Measurements from ENCODE around the gene PCDHGA11.
A peak's percentile ranks its signal among the peaks of the same experiment; 100 is the strongest.
"Not testable (repeated sequence)": the region's sequence is repeated elsewhere in the genome, so short reads cannot be mapped to it uniquely, and the experiment has no call there.

The PCDHGA11 gene

GRCh38 chr5:141399555-141400258 lies 21.1 kb upstream of the PCDHGA11 start:
- no peak for FAIRE-seq

DNA sequence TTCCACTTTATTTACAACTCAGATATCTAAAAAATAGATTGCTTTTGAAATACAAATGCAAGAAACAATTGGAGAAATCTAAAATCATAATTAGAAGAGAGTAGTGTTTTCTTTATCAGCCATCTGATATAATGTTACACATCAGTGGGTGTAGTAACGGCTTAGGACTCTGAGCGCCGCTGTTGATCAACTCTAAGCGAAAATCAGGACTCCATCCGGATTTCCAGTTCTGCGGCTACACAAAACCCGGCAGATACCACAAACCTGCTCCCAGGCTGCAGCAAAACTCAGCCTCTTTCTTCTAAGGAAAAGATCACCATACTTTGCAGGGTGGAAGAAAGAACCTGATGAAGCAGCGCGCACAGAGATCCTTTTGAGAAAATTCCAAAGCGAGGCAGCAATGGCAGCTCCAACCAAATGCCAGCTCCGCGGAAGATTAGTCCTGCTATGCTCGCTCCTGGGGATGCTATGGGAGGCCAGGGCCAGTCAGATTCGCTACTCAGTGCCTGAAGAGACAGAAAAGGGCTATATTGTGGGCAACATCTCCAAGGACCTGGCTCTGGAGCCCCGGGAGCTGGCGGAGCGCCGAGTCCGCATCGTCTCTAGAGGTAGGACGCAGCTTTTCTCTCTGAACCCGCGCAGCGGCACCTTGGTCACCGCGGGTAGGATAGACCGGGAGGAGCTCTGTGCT lies 18.2 kb upstream of the PCDHGA11 start, which contains the start of gene PCDHGA9:
Gene PCDHGA9 (plus strand): TSS at position 226 of the 691 bp plus-strand sequence. CDS start 175 bp downstream, at position 401.
- FAIRE-seq: no peak

GRCh38 chr5:141403387-141403786 lies 17.5 kb upstream of the PCDHGA11 start:
- no peak for FAIRE-seq

DNA sequence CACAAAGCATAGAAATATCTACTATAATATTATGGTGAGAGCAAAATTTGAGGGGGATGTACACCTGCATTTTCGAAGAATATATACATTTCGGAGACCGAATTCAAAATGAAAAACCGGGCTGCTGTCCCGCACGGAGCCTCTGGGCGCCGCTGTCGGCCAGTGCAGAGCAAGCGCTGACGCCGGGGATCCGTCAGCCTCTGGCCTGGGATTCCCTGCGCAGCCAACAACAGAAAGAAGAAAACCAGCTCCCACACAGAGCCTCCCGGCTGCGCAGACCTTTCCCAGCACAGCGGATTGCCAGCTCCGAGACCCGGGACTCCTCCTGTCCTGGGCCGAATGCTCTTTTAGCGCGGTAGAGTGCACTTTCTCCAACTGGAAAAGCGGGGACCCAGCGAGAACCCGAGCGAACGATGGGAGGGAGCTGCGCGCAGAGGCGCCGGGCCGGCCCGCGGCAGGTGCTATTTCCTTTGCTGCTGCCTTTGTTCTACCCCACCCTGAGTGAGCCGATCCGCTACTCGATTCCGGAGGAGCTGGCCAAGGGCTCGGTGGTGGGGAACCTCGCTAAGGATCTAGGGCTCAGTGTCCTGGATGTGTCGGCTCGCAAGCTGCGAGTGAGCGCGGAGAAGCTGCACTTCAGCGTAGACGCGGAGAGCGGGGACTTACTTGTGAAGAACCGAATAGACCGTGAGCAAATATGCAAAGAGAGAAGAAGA lies 12.9 kb upstream of the PCDHGA11 start, which contains the start of gene PCDHGB6:
Gene PCDHGB6 (plus strand): TSS at position 232 of the 716 bp plus-strand sequence. CDS start 182 bp downstream, at position 414.
- FAIRE-seq: not testable (repeated sequence)

- FAIRE-seq: no peak
Observed at GRCh38 chr5:141409598-141410306, 11.1 kb upstream of the PCDHGA11 start.

DNA sequence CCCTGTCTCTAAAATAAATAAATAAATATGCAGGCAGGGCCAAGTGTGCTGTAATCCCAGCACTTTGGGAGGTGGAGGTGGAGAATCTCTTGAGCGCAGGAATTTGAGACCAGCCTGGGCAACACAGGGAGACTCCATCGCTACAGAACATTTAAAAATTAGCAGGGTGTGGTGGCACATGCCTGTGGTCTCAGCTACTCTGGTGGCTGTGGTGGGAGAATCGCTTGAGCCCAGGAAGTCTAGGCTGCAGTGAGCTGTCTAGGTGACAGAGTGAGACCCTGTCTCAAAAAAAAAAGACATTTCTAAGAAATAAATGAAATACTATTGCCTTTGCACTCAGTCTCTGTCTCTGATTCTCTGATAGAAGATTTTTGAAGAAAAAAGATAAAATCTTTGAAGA lies 9.3 kb upstream of the PCDHGA11 start:
- no peak for FAIRE-seq

DNA sequence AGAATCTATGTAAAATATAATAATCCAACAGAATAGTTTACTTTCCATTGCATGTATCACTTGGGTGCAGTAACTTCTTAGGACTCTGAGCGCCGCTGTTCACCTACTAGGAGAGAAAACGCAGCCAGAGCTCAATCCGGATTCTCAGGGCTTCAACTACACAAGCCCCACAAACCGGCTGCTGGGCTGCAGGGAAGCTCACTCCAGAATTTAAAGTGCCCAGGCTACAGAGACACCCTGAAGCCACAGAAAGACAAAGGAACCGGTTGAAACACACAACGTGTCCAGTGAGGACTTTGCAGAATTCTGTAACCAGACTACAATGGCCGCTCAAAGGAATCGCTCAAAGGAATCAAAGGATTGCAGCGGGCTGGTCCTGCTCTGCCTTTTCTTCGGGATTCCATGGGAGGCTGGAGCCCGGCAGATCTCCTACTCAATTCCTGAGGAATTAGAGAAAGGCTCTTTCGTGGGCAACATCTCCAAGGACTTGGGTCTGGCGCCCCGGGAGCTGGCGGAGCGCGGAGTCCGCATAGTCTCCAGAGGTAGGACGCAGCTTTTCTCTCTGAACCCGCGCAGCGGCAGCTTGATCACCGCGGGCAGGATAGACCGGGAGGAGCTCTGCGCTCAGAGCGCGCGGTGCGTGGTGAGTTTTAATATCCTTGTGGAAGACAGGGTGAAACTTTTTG lies 7.9 kb upstream of the PCDHGA11 start, which contains the start of gene PCDHGA10:
Gene PCDHGA10 (plus strand): TSS at position 134 of the 686 bp plus-strand sequence. CDS start 189 bp downstream, at position 323.
- no peak for FAIRE-seq

- FAIRE-seq: no peak
Observed at GRCh38 chr5:141413540-141414069, 7.2 kb upstream of the PCDHGA11 start.

DNA sequence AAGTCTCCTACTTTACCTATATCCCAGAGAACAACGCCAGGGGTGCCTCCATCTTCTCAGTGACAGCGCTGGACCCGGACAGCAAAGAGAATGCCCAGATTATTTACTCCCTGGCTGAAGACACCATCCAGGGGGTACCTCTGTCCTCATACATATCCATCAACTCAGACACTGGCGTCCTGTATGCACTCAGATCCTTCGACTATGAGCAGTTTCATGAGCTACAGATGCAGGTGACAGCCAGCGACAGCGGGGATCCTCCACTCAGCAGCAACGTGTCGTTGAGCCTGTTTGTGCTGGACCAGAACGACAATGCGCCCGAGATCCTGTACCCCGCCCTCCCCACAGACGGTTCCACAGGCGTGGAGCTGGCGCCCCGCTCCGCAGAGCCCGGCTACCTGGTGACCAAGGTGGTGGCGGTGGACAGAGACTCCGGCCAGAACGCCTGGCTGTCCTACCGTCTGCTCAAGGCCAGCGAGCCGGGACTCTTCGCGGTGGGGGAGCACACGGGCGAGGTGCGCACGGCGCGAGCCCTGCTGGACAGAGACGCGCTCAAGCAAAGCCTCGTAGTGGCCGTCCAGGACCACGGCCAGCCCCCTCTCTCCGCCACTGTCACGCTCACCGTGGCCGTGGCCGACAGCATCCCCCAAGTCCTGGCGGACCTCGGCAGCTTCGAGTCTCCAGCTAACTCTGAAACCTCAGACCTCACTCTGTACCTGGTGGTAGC lies 6.1 kb upstream of the PCDHGA11 start:
- not testable (repeated sequence) for FAIRE-seq

GRCh38 chr5:141415275-141415618 lies 5.6 kb upstream of the PCDHGA11 start:
- FAIRE-seq: not testable (repeated sequence)

DNA sequence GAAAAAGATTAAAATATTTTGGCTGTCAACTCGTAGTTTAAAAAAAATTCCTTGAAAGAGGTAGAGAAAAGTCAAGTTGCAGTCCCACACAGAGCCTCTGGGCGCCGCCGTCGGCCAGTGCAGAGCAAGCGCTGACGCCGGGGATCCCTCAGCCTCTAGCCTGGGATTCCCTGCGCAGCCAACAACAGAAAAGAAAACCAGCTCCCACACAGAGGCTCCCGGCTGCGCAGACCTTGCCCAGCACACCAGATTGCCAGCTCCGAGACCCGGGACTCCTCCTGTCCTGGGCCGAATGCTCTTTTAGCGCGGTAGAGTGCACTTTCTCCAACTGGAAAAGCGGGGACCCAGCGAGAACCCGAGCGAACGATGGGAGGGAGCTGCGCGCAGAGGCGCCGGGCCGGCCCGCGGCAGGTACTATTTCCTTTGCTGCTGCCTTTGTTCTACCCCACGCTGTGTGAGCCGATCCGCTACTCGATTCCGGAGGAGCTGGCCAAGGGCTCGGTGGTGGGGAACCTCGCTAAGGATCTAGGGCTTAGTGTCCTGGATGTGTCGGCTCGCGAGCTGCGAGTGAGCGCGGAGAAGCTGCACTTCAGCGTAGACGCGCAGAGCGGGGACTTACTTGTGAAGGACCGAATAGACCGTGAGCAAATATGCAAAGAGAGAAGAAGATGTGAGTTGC lies 3.2 kb upstream of the PCDHGA11 start, which contains the start of gene PCDHGB7:
Gene PCDHGB7 (plus strand): TSS at position 184 of the 679 bp plus-strand sequence. CDS start 183 bp downstream, at position 367.
- peak; percentile 63 for FAIRE-seq

DNA sequence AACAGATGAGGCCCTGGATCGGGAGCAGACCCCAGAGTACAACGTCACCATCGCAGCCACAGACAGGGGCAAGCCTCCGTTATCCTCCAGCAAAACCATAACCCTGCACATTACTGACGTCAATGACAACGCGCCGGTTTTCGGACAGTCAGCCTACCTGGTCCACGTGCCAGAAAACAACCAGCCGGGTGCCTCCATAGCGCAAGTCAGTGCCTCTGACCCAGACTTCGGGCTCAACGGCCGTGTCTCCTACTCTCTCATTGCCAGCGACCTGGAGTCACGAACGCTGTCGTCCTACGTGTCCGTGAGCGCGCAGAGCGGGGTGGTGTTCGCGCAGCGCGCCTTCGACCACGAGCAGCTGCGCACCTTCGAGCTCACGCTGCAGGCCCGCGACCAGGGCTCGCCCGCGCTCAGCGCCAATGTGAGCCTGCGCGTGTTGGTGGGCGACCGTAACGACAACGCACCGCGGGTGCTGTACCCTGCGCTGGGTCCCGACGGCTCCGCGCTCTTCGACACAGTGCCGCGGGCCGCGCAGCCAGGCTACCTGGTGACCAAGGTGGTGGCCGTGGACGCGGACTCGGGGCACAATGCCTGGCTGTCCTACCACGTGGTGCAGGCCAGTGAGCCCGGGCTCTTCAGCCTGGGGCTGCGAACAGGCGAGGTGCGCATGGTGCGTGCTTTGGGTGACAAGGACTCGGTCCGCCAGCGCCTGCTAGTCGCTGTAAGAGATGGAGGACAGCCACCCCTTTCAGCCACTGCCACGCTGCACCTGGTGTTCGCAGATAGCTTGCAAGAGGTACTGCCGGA lies 1.6 kb upstream of the PCDHGA11 start:
- FAIRE-seq: no peak

GRCh38 chr5:141421489-141421855 lies 621 bp downstream of the PCDHGA11 start:
- no peak for FAIRE-seq

GRCh38 chr5:141422742-141423291 lies 2.0 kb downstream of the PCDHGA11 start:
- no peak for FAIRE-seq

GRCh38 chr5:141427783-141428426 lies 7.1 kb downstream of the PCDHGA11 start:
- no peak for FAIRE-seq

- FAIRE-seq: no peak
Observed at GRCh38 chr5:141430332-141431113, 9.7 kb downstream of the PCDHGA11 start, which contains the start of gene PCDHGA12. Gene PCDHGA12 (plus strand): TSS chr5:141430507. CDS start chr5:141430760, 253 bp downstream.

DNA sequence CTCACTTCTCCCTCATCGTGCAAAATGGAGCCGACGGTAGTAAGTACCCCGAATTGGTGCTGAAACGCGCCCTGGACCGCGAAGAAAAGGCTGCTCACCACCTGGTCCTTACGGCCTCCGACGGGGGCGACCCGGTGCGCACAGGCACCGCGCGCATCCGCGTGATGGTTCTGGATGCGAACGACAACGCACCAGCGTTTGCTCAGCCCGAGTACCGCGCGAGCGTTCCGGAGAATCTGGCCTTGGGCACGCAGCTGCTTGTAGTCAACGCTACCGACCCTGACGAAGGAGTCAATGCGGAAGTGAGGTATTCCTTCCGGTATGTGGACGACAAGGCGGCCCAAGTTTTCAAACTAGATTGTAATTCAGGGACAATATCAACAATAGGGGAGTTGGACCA lies 10.4 kb downstream of the PCDHGA11 start:
- no peak for FAIRE-seq

- FAIRE-seq: not testable (repeated sequence)
Observed at GRCh38 chr5:141432308-141432707, 11.5 kb downstream of the PCDHGA11 start.

Measured in TTC549 (cell line).